Osteocyte (in vitro differentiated cells): ENCODE data around the gene PLEK. TPM values are rescaled to one million over a fixed set of nuclear protein-coding genes. Genes with fewer than 3 reads are reported as not detected.

Experiments used
- DNase-seq: peaks from one replicate; pipeline ENCODE4 v3.0.0; 2021; ENCODE audit warnings: mixed read lengths; ENCODE audit not compliant: unreplicated experiment; ENCODE audit errors: extremely low spot score
- H3K27ac Mint-ChIP-seq: one replicate; pipeline ENCODE4 v1.8.0; 2021; ENCODE audit warnings: mild to moderate bottlenecking, mixed read lengths; ENCODE audit not compliant: unreplicated experiment
- H3K27me3 Mint-ChIP-seq: one replicate; pipeline ENCODE4 v1.8.0; 2021; ENCODE audit warnings: mixed read lengths; ENCODE audit not compliant: unreplicated experiment
- H3K36me3 Mint-ChIP-seq: one replicate; pipeline ENCODE4 v1.8.0; 2021; ENCODE audit warnings: mixed read lengths; ENCODE audit not compliant: unreplicated experiment
- H3K4me1 Mint-ChIP-seq: one replicate; pipeline ENCODE4 v1.8.0; 2021; ENCODE audit warnings: mixed read lengths; ENCODE audit not compliant: unreplicated experiment
- H3K4me3 Mint-ChIP-seq: one replicate; pipeline ENCODE4 v1.8.0; 2021; ENCODE audit warnings: mild to moderate bottlenecking, moderate library complexity, mixed read lengths; ENCODE audit not compliant: unreplicated experiment
- H3K9me3 Mint-ChIP-seq: one replicate; pipeline ENCODE4 v1.8.0; 2021; ENCODE audit warnings: mixed read lengths; ENCODE audit not compliant: unreplicated experiment
- total RNA-seq: library from RNA; stranded (reverse); gene quantifications from 2 replicates; pipeline ENCODE4 v1.2.1, GENCODE V29; 2021
- TF ChIP-seq, protein P1 (sequence below): fragments of 200-600 bp; sonication (generic); IDR thresholded peaks from 2 replicates; pipeline ENCODE4 v1.5.0; 2021; ENCODE audit warnings: antibody characterized with exemption, mild to moderate bottlenecking, moderate library complexity

The PLEK gene
- total RNA-seq, 1 donor from 2014 or later, result 0.19 TPM

GRCh38 chr2:68426446-68426845 is 61.4 kb downstream of the PLEK start:
- TF ChIP-seq, protein P1, sequence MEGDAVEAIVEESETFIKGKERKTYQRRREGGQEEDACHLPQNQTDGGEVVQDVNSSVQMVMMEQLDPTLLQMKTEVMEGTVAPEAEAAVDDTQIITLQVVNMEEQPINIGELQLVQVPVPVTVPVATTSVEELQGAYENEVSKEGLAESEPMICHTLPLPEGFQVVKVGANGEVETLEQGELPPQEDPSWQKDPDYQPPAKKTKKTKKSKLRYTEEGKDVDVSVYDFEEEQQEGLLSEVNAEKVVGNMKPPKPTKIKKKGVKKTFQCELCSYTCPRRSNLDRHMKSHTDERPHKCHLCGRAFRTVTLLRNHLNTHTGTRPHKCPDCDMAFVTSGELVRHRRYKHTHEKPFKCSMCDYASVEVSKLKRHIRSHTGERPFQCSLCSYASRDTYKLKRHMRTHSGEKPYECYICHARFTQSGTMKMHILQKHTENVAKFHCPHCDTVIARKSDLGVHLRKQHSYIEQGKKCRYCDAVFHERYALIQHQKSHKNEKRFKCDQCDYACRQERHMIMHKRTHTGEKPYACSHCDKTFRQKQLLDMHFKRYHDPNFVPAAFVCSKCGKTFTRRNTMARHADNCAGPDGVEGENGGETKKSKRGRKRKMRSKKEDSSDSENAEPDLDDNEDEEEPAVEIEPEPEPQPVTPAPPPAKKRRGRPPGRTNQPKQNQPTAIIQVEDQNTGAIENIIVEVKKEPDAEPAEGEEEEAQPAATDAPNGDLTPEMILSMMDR, result no peak

DNA sequence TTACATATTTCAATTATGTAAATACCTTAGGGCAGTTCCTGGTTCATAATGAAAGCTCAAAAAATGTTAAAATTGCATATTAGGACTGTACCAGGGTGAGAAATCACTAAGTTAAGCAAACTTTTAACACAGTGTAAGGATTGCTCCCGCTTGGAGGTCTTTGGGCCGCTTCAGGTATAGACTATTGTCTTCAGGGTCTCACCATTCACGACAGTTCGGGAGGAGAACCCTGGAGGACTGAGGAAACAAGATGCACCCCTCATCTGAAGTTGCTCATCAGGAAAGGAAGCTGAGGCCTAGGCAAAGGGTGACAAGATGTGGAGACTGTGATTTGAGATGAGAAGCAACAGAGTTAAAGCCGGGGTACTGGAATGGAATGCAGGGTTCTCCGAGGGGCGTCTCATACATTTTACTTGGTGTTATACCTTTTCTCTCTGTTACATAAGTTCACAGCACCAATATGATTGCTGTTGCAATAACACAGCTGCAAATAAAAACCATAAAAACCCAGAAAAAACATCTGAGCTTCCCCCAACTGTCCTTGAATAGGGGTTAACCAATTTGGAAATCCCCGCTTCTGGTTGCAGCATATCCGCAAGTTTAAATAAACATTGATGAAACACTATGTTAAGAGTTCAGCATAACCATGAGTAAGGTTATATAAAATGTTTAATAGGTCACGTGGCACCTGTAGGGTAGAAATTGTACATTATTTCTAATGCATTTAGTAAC is 61.9 kb downstream of the PLEK start:
- no peaks in the 10 kb centered on the region for H3K36me3 Mint-ChIP-seq
- H3K27ac Mint-ChIP-seq, result no peak overlapping the region
- peaks cover 2% of the 10 kb centered on the region for H3K4me1 Mint-ChIP-seq
- TF ChIP-seq, protein P1, result no peak
- H3K9me3 Mint-ChIP-seq, result no peaks in the 10 kb centered on the region
- DNase-seq, result no peak
- no peak overlapping the region for H3K4me3 Mint-ChIP-seq
- peaks cover 11% of the 10 kb centered on the region for H3K27me3 Mint-ChIP-seq

More at GRCh38 chr2:68426446-68426845, 61.4 kb downstream of the PLEK start:
- Mint-ChIP-seq H3K36me3 (no peaks in the 10 kb centered on the region), H3K27me3 (peaks cover 17% of the 10 kb centered on the region), H3K27ac (no peak overlapping the region), H3K4me3 (no peak overlapping the region), H3K9me3 (no peaks in the 10 kb centered on the region), H3K4me1 (peaks cover 2% of the 10 kb centered on the region)
- DNase-seq, result no peak

DNA sequence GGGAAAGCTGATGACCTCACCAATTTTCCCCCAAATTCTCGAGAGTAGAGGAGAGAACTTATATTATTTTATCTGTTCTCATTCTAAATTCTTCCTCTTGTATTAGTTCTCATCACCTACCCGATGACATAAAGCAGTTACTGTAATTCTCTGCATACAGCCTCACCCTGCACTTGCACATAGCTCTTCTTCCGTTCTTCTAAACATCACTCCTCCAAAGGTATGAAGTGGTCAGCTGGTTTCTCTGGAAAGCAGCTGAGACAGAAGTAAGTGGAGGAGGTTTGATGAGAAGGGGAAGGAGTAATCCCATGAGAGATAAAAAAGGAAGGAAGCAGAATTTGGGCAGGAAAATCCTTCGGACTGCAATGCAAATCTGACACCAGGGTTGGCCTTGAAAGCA is 63.0 kb downstream of the PLEK start:
- Mint-ChIP-seq H3K9me3 (no peaks in the 10 kb centered on the region), H3K27ac (no peak overlapping the region), H3K4me3 (no peak overlapping the region), H3K27me3 (peaks cover 6% of the 10 kb centered on the region), H3K36me3 (no peaks in the 10 kb centered on the region), H3K4me1 (peaks cover 2% of the 10 kb centered on the region)
- no peak for DNase-seq
- TF ChIP-seq, protein P1, result no peak

GRCh38 chr2:68428746-68429145 is 63.7 kb downstream of the PLEK start:
- no peaks in the 10 kb centered on the region for H3K9me3 Mint-ChIP-seq
- DNase-seq, result no peak
- H3K36me3 Mint-ChIP-seq, result no peaks in the 10 kb centered on the region
- H3K4me1 Mint-ChIP-seq, result peaks cover 2% of the 10 kb centered on the region
- TF ChIP-seq, protein P1, result no peak
- H3K27ac Mint-ChIP-seq, result no peak overlapping the region
- H3K4me3 Mint-ChIP-seq, result no peak overlapping the region
- H3K27me3 Mint-ChIP-seq, result peaks cover 6% of the 10 kb centered on the region

- H3K4me1 Mint-ChIP-seq, result peaks cover 2% of the 10 kb centered on the region
- H3K4me3 Mint-ChIP-seq, result no peak overlapping the region
- no peak for DNase-seq
- H3K36me3 Mint-ChIP-seq, result no peaks in the 10 kb centered on the region
- H3K27me3 Mint-ChIP-seq, result peaks cover 6% of the 10 kb centered on the region
- no peaks in the 10 kb centered on the region for H3K9me3 Mint-ChIP-seq
- TF ChIP-seq, protein P1, result no peak
- H3K27ac Mint-ChIP-seq, result no peak overlapping the region
Observed at GRCh38 chr2:68429311-68429826, 64.3 kb downstream of the PLEK start.
